ENCODE measurements around the gene MED4.
A peak's percentile ranks its signal among the peaks of the same experiment; 100 is the strongest.

MED4 gene

DNA sequence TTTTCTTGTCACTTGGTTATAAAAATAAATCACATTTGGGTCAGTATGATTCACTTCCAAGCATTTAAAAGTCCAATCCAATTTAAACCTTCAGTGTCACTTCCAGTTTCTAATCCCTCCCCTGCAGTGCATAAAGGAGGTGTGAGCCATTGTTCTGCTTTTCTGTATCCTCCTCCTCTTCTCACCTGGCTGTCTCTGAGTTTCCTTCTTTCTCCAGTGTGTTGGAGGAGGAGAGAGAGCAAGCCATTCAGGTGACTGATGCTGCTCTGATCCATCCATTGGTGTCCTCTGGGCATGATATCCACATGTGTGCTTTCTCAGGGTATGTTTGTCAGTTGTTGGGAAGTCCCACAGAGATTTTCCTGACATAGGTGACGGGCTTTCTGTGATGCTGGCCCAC is 56.1 kb downstream of the MED4 start:
- Mint-ChIP-seq H3K27me3 (ENCODE audit: low read depth) (no peaks in the 10 kb centered on the region), H3K36me3 (ENCODE audit: low read depth) (peaks cover 52% of the 10 kb centered on the region), H3K9me3 (no peaks in the 10 kb centered on the region), H3K4me3 (peak overlapping the region; percentile 97), H3K4me1 (ENCODE audit: low read depth) (peaks cover 39% of the 10 kb centered on the region), H3K27ac (peak overlapping the region; percentile 78)
- DNase-seq (ENCODE audit: low spot score), result no peak

DNA sequence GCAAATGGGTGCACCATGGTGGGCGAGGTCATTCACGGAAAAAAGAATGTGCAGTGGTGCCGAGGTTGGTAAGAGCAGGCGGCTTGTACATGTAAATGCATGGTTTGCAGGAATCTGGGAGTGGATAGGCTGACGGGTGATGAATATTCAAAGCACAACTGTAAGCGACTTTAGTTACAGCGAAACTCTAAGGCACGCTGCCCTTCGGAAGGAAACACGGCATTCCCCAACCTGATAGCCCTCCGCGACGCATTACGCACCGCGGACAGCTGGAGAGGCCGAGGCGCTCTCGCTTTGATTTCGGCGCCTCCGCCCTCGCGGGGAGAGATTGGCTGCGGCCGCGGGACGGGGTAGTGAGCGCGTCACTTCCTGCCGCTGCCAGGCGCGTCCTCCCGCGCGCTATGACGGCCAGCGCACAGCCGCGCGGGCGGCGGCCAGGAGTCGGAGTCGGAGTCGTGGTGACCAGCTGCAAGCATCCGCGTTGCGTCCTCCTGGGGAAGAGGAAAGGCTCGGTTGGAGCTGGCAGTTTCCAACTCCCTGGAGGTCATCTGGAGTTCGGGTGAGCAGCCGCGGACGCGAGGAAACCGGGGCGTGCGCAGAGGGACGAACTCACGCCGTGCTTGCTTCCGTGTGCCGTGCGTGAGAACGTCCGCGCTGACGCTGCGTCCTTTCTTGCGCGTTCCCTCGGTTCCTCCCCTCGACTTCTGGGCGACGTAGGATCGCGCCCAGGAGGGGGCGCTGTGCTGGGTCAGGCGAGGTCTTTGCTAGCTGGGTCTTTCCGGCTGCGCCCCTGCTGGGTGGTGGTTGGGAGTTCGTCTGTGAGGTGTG is 57.3 kb downstream of the MED4 start, which contains the start of gene NUDT15:
NUDT15 (plus strand) TSS at position 381 of the 828 bp plus-strand sequence; CDS start at position 402, 21 bp downstream.
- H3K27ac Mint-ChIP-seq, result peak within 1 kb of the TSS; percentile 92
- H3K36me3 Mint-ChIP-seq (ENCODE audit: low read depth), result peaks cover 49% of the 10 kb centered on the region
- peak; percentile 95 for DNase-seq (ENCODE audit: low spot score)
- no peaks in the 10 kb centered on the region for H3K27me3 Mint-ChIP-seq (ENCODE audit: low read depth)
- peak within 1 kb of the TSS; percentile 97 for H3K4me3 Mint-ChIP-seq
- peaks cover 29% of the 10 kb centered on the region for H3K4me1 Mint-ChIP-seq (ENCODE audit: low read depth)
- H3K9me3 Mint-ChIP-seq, result peaks cover 4% of the 10 kb centered on the region

DNA sequence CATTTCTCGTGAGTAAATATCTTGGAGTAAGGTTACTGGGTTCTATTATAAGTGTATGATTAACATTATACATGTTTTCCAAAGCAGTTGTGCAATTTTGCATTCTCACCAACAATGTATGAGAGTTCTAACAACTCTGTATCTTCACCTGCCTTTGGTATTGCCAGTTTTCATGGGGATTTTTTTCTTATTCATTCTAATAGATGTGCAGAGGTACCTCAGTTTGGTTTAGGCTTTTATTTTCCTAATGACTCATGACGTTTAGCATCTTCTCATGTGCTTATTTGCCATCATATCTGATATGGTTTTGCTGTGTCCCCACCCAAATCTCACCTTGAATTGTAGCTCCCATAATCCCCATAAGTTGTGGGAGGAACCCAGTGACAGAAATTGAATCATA is 65.0 kb downstream of the MED4 start:
- Mint-ChIP-seq H3K36me3 (ENCODE audit: low read depth) (peaks cover 52% of the 10 kb centered on the region), H3K27ac (no peak overlapping the region), H3K4me3 (no peak overlapping the region), H3K9me3 (peaks cover 33% of the 10 kb centered on the region), H3K27me3 (ENCODE audit: low read depth) (no peaks in the 10 kb centered on the region), H3K4me1 (ENCODE audit: low read depth) (peaks cover 2% of the 10 kb centered on the region)
- no peak for DNase-seq (ENCODE audit: low spot score)

DNA sequence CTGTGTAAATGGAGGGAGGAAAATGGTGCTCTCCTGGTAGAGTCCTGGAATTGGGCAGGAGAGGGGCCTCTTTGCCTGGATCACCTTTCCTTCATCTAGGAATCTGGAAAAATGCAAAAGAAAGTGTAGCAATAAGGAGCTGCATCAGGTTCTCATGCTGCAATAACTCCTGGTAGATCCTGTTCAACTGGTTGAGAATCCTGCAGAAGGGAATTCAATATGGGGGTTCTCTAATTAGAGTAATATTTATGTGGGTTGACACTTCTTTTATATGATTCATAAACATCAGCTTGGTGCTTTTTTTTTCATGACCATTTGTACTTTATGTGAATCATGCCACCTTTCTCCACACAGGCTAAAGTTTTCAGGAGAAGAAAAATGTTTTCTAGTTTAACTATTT is 66.8 kb downstream of the MED4 start:
- Mint-ChIP-seq H3K4me3 (no peak overlapping the region), H3K27ac (no peak overlapping the region), H3K4me1 (ENCODE audit: low read depth) (no peaks in the 10 kb centered on the region), H3K27me3 (ENCODE audit: low read depth) (no peaks in the 10 kb centered on the region), H3K36me3 (ENCODE audit: low read depth) (peaks cover 41% of the 10 kb centered on the region), H3K9me3 (peaks cover 44% of the 10 kb centered on the region)
- no peak for DNase-seq (ENCODE audit: low spot score)

Measured in T-helper 2 cell treated with Interferon-gamma antibody and Interleukin-4, amounts not matched to agents 5 μg/mL and 100 μg/mL, for 36 hours (primary cell).